ENCODE measurements around the gene LCOR. TPM values are rescaled to one million over a fixed set of nuclear protein-coding genes. Genes with fewer than 3 reads are reported as not detected.

The LCOR gene
- total and polyA plus RNA-seq, 4 donors, result 3.3 to 68.4 (median 17.9) TPM

DNA sequence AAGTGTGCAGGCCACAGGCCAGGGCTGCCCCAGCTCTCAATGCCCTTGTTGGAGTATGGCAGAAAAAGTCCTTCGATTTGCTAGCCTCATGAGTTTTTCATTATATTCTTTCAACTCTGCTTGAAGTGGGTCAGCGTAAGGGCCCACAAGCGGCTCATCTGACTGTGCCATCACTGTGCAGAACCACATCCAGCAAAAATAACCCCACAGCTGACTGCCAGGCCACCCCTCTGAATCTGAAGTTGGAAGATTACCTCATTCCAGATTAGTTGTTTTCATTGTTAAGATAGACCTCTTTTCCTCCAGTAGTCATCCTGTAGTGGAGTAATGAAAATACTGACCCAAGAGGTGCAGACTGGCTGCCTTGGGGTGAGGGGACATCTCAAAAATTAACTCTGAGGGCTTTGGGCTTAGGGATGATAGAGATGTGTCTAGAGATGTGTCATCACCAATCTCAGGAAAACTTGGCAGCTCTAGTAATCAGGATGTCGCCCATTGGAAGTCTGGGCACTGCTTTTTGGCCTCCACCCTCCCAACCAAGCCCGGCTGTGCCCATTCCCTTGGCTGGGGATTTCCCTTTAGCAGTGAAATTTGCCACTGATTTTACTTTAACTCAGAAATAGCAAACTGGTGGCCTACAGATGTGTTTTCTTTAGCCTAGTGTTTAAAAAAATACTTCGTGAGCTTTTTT, 164.3 kb downstream of the LCOR start:
- no peaks in the 10 kb centered on the region for H3K27me3 ChIP-seq (ENCODE audit: control insufficient read depth in 3 of 3, insufficient read depth in 3 of 3, low read length in 2 of 3)
- H3K36me3 ChIP-seq (ENCODE audit: control insufficient read depth in 4 of 4, insufficient read depth in 4 of 4, low read length in 4 of 4), result no peaks in the 10 kb centered on the region
- no peak overlapping the region for H3K4me3 ChIP-seq
- peaks cover 0 to 18% (median 8%) of the 10 kb centered on the region in 5 donors for H3K4me1 ChIP-seq (ENCODE audit: control insufficient read depth in 5 of 5, insufficient read depth in 5 of 5, low read length in 5 of 5)
- ATAC-seq (ENCODE audit: insufficient read depth, low FRiP score) (no peak), DNase-seq (no peak)
- no peaks in the 10 kb centered on the region for H3K9me3 ChIP-seq (ENCODE audit: control insufficient read depth in 4 of 4, insufficient read depth in 3 of 4, low read length in 3 of 4)
- H3K27ac ChIP-seq (ENCODE audit: low read depth in 1 of 2, low read length in 1 of 2), result no peak overlapping the region
- no peak overlapping the region for H3K9ac ChIP-seq (ENCODE audit: insufficient read depth in 1 of 2, low read length in 2 of 2)
- 88 to 97% methylated on average over 6 of the region's 6 CpGs for WGBS, 2 donors
- TF ChIP-seq, protein P1, sequence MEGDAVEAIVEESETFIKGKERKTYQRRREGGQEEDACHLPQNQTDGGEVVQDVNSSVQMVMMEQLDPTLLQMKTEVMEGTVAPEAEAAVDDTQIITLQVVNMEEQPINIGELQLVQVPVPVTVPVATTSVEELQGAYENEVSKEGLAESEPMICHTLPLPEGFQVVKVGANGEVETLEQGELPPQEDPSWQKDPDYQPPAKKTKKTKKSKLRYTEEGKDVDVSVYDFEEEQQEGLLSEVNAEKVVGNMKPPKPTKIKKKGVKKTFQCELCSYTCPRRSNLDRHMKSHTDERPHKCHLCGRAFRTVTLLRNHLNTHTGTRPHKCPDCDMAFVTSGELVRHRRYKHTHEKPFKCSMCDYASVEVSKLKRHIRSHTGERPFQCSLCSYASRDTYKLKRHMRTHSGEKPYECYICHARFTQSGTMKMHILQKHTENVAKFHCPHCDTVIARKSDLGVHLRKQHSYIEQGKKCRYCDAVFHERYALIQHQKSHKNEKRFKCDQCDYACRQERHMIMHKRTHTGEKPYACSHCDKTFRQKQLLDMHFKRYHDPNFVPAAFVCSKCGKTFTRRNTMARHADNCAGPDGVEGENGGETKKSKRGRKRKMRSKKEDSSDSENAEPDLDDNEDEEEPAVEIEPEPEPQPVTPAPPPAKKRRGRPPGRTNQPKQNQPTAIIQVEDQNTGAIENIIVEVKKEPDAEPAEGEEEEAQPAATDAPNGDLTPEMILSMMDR (IDR thresholded peaks at IDR 0.05; ENCODE audit: control extremely low read depth, extremely low read depth), result no peak

- H3K27ac ChIP-seq (ENCODE audit: low read depth in 1 of 2, low read length in 1 of 2), result no peak overlapping the region
- TF ChIP-seq, protein P1 (IDR thresholded peaks at IDR 0.05; ENCODE audit: control extremely low read depth, extremely low read depth), result no peak
- no peak overlapping the region for H3K4me3 ChIP-seq
- H3K36me3 ChIP-seq (ENCODE audit: control insufficient read depth in 4 of 4, insufficient read depth in 4 of 4, low read length in 4 of 4), result no peaks in the 10 kb centered on the region
- H3K27me3 ChIP-seq (ENCODE audit: control insufficient read depth in 3 of 3, insufficient read depth in 3 of 3, low read length in 2 of 3), result no peaks in the 10 kb centered on the region
- H3K4me1 ChIP-seq (ENCODE audit: control insufficient read depth in 5 of 5, insufficient read depth in 5 of 5, low read length in 5 of 5), result peaks cover 0 to 13% (median 8%) of the 10 kb centered on the region in 5 donors
- DNase-seq (peak; percentile 55 to 70 (median 65)), ATAC-seq (ENCODE audit: insufficient read depth, low FRiP score) (no peak)
- no peaks in the 10 kb centered on the region for H3K9me3 ChIP-seq (ENCODE audit: control insufficient read depth in 4 of 4, insufficient read depth in 3 of 4, low read length in 3 of 4)
- 70 to 72% methylated on average over 14 of the region's 14 CpGs for WGBS, 2 donors
- H3K9ac ChIP-seq (ENCODE audit: insufficient read depth in 1 of 2, low read length in 2 of 2), result no peak overlapping the region
These were observed 166.3 kb downstream of the LCOR start for GRCh38 chr10:96998329-96998888.

- TF ChIP-seq, protein P1 (IDR thresholded peaks at IDR 0.05; ENCODE audit: control extremely low read depth, extremely low read depth), result no peak
- peaks cover 0 to 13% (median 8%) of the 10 kb centered on the region in 5 donors for H3K4me1 ChIP-seq (ENCODE audit: control insufficient read depth in 5 of 5, insufficient read depth in 5 of 5, low read length in 5 of 5)
- no peaks in the 10 kb centered on the region for H3K36me3 ChIP-seq (ENCODE audit: control insufficient read depth in 4 of 4, insufficient read depth in 4 of 4, low read length in 4 of 4)
- H3K27ac ChIP-seq (ENCODE audit: low read depth in 1 of 2, low read length in 1 of 2), result no peak overlapping the region
- 94 to 96% methylated on average over 4 of the region's 4 CpGs for WGBS, 2 donors
- DNase-seq, result no peak
- no peak overlapping the region for H3K9ac ChIP-seq (ENCODE audit: insufficient read depth in 1 of 2, low read length in 2 of 2)
- no peaks in the 10 kb centered on the region for H3K27me3 ChIP-seq (ENCODE audit: control insufficient read depth in 3 of 3, insufficient read depth in 3 of 3, low read length in 2 of 3)
- no peaks in the 10 kb centered on the region for H3K9me3 ChIP-seq (ENCODE audit: control insufficient read depth in 4 of 4, insufficient read depth in 3 of 4, low read length in 3 of 4)
- no peak overlapping the region for H3K4me3 ChIP-seq
- no peak for ATAC-seq (ENCODE audit: insufficient read depth, low FRiP score)
These were observed 167.2 kb downstream of the LCOR start for GRCh38 chr10:96999337-96999736.

All from lung (tissue), 12 donors.